IMR-90 (cell line): ENCODE measurements around the gene TTYH3. TPM values are rescaled to one million over a fixed set of nuclear protein-coding genes. Genes with fewer than 3 reads are reported as not detected.

Experiments used
- ATAC-seq: fragments of 200-7000 bp; cut with Tn5 transposase; 2 replicates; pipeline ENCODE4 v1.9.1; 2020; ENCODE audit warnings: low read depth, mild to moderate bottlenecking, moderate library complexity
- BruUV-seq: library from RNA; stranded (reverse); fragments of 400-500 nt; replicated peaks from 2 replicates; lab custom pipeline; 2021; lab: Mats Ljungman, UMichigan
- CTCF ChIA-PET: fragments of 300-600 bp; formaldehyde crosslinking; extraction: SDS; loops from one replicate; lab custom pipeline; 2021; ENCODE audit warnings: antibody characterized with exemption; lab: Yijun Ruan, JAX
- POLR2A ChIA-PET: fragments of 300-600 bp; sonication (Branson Sonifier 250); formaldehyde crosslinking; loops from one replicate; lab custom pipeline; 2022; ENCODE audit warnings: antibody characterized with exemption; ENCODE audit not compliant: unreplicated experiment; lab: Charles Lee
- DNase-seq: peaks from one replicate; pipeline ENCODE4 v3.0.0; 2013
- H2AFZ ChIP-seq: replicated peaks from 2 replicates; pipeline ENCODE3; 2013; ENCODE audit warnings: low read length, mild to moderate bottlenecking; ENCODE audit not compliant: poor library complexity
- H2AK5ac ChIP-seq: 2 replicates; pipeline ENCODE4 v1.6.1; 2013; ENCODE audit warnings: low read depth, low read length, inconsistent platforms
- H2AK9ac ChIP-seq: replicated peaks from 2 replicates; pipeline ENCODE3; 2013; ENCODE audit warnings: mild to moderate bottlenecking, low read depth, low read length, moderate library complexity; ENCODE audit not compliant: poor library complexity
- H2BK120ac ChIP-seq: 2 replicates; pipeline ENCODE4 v1.6.1; 2013; ENCODE audit warnings: low read depth, low read length, inconsistent platforms
- H2BK15ac ChIP-seq: 3 replicates; pipeline ENCODE4 v1.6.1; 2013; ENCODE audit warnings: low read depth, low read length, inconsistent platforms
- H2BK20ac ChIP-seq: 2 replicates; pipeline ENCODE4 v1.6.1; 2013; ENCODE audit warnings: low read depth, mild to moderate bottlenecking, inconsistent platforms, low read length, moderate library complexity
- H2BK5ac ChIP-seq: 2 replicates; pipeline ENCODE4 v1.6.1; 2013; ENCODE audit warnings: mild to moderate bottlenecking, low read depth, low read length, inconsistent platforms; ENCODE audit not compliant: poor library complexity, severe bottlenecking
- H3K14ac ChIP-seq: replicated peaks from 2 replicates; pipeline ENCODE4 v1.6.1; 2013; ENCODE audit warnings: low read depth, low read length, inconsistent platforms
- H3K18ac ChIP-seq: 2 replicates; pipeline ENCODE4 v1.6.1; 2013; ENCODE audit warnings: low read depth, low read length, control low read depth
- H3K23ac ChIP-seq: 2 replicates; pipeline ENCODE4 v1.6.1; 2013; ENCODE audit warnings: low read depth, low read length, inconsistent platforms
- H3K27ac ChIP-seq: 2 replicates; pipeline ENCODE4 v1.5.1; 2013; ENCODE audit warnings: mild to moderate bottlenecking, control low read depth, low read length; ENCODE audit not compliant: insufficient read depth
- H3K27me3 ChIP-seq: 2 replicates; pipeline ENCODE4 v1.6.1; 2013; ENCODE audit warnings: low read length; ENCODE audit not compliant: control insufficient read depth, insufficient read depth
- H3K36me3 ChIP-seq: 2 replicates; pipeline ENCODE4 v1.6.1; 2013; ENCODE audit warnings: low read length, mixed read lengths; ENCODE audit not compliant: control insufficient read depth, insufficient read depth
- H3K4ac ChIP-seq: 2 replicates; pipeline ENCODE4 v1.6.1; 2013; ENCODE audit warnings: low read depth, low read length, inconsistent platforms
- H3K4me1 ChIP-seq: 2 replicates; pipeline ENCODE4 v1.6.1; 2013; ENCODE audit warnings: low read length, mixed read lengths; ENCODE audit not compliant: control insufficient read depth, insufficient read depth
- H3K4me2 ChIP-seq: 2 replicates; pipeline ENCODE4 v1.6.1; 2013; ENCODE audit warnings: low read depth, mild to moderate bottlenecking, control low read depth, low read length, moderate library complexity
- H3K4me3 ChIP-seq: 2 replicates; pipeline ENCODE4 v1.5.1; 2013; ENCODE audit warnings: low read depth, mild to moderate bottlenecking, control low read depth, low read length, moderate library complexity; ENCODE audit not compliant: insufficient read depth
- H3K56ac ChIP-seq: 2 replicates; pipeline ENCODE4 v1.6.1; 2013; ENCODE audit warnings: low read length, inconsistent platforms; ENCODE audit not compliant: insufficient read depth; ENCODE audit errors: extremely low read depth
- H3K79me1 ChIP-seq, 2 experiments: 2 replicates each; pipeline ENCODE4 v1.6.1; 2013; ENCODE audit warnings: low read length in 2 of 2, inconsistent platforms in 1 of 2, low read depth in 1 of 2
- H3K9ac ChIP-seq: 2 replicates; pipeline ENCODE4 v1.6.1; 2013; ENCODE audit warnings: low read depth, low read length, control low read depth
- H3K9me1 ChIP-seq: 2 replicates; pipeline ENCODE4 v1.6.1; 2013; ENCODE audit warnings: low read length, inconsistent platforms; ENCODE audit not compliant: insufficient read depth
- H3K9me3 ChIP-seq: 2 replicates; pipeline ENCODE4 v1.6.1; 2013; ENCODE audit warnings: low read length; ENCODE audit not compliant: control insufficient read depth, insufficient read depth
- H4K20me1 ChIP-seq: 2 replicates; pipeline ENCODE4 v1.6.1; 2013; ENCODE audit warnings: low read length, inconsistent platforms; ENCODE audit not compliant: insufficient read depth
- H4K5ac ChIP-seq: 2 replicates; pipeline ENCODE4 v1.6.1; 2013; ENCODE audit warnings: mild to moderate bottlenecking, low read depth, low read length, control low read depth
- H4K8ac ChIP-seq, 2 experiments: 2 replicates each; pipeline ENCODE4 v1.6.1; 2013; ENCODE audit warnings: low read depth in 2 of 2, low read length in 2 of 2, control low read depth in 1 of 2, inconsistent platforms in 1 of 2
- H4K91ac ChIP-seq: 2 replicates; pipeline ENCODE4 v1.6.1; 2013; ENCODE audit warnings: low read depth, low read length, inconsistent platforms; ENCODE audit not compliant: insufficient read depth
- CEBPB ChIP-seq: IDR thresholded peaks from 2 replicates; pipeline ENCODE4 v1.6.1; 2012; ENCODE audit warnings: low read depth, low read length, improper control_type of control experiment
- CHD1 ChIP-seq: IDR thresholded peaks from 2 replicates; pipeline ENCODE4 v1.6.1; 2012; ENCODE audit warnings: low read depth, low read length, improper control_type of control experiment
- FOS ChIP-seq: fragments of 150-350 bp; IDR thresholded peaks from 2 replicates; pipeline ENCODE4 v1.6.1; 2016; ENCODE audit warnings: low read depth, low read length
- MAZ ChIP-seq: IDR thresholded peaks from 2 replicates; pipeline ENCODE4 v1.6.1; 2012; ENCODE audit warnings: low read depth, mild to moderate bottlenecking, low read length, improper control_type of control experiment, moderate library complexity, borderline replicate concordance
- WGBS, 2 experiments: methylation state at CpG; one replicate each; pipeline versions ENCODE4 v1.1.5 to v1.1.7; 2013; ENCODE audit warnings: missing lambda C conversion rate in 2 of 2; ENCODE audit not compliant: insufficient read length in 1 of 2; ENCODE audit errors: extremely low coverage in 2 of 2; 5-methylcytosine and 5-hydroxymethylcytosine counted together
- dilution Hi-C: fragments of 300-500 bp; cut with HindIII; formaldehyde crosslinking; loops from one replicate; pipeline ENCODE4 v1.14.3; 2018; ENCODE audit warnings: low sequenced_read_pairs; ENCODE audit not compliant: unreplicated experiment
- in situ Hi-C: fragments of 300-500 bp; cut with MboI; formaldehyde crosslinking; loops from 3 replicates; pipeline ENCODE4 v1.14.3; 2019; ENCODE audit warnings: low sequenced_read_pairs, inconsistent platforms, mixed read lengths
- intact Hi-C: fragments of 100-400 bp; cut with micrococcal nuclease; formaldehyde crosslinking; loops from 2 replicates; pipeline ENCODE4 v1.10.0; 2022
- polyA plus RNA-seq, 3 experiments: library from polyadenylated mRNA; depleted of rRNA; stranded (reverse); fragments of >200 nt; gene quantifications; 2 replicates each; pipeline ENCODE4 v1.2.3, GENCODE V29; 2012; ENCODE audit warnings: low replicate concordance in 1 of 3
- total RNA-seq: library from RNA; depleted of rRNA; stranded (reverse); fragments of >200 nt; gene quantifications from 2 replicates; pipeline ENCODE4 v1.2.3, GENCODE V29; 2012

Gene TTYH3
- total and polyA plus RNA-seq, 2 of the 4 experiments (the other 2 are of a cell fraction), result 5.6 to 82.6 TPM

DNA sequence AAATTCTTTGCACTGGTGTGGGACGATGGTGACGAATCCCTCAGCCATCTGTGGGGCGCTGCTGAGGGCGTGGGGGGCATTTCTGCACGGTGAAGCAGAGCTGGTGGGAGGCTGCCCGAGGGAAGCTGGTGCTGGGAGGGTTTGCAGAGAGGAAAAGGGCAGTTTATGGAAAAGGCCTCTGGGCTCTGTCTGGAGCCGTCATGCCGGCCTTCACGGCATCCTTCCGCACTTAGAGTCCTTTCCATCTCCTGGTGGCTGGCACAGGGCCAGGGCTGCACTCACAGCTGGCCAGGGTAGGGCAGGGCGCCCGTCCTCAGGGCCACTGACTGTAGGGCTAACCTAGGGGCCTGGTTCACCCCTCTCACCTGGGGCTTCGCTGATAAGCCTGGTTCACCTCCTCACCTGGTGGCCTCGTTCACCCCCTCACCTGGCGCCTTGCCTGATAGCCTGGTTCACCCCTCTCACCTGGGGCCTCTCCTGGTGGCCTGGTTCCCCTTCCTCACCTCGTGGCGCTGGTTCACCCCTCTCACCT, 55.6 kb downstream of the TTYH3 start:
- H3K14ac ChIP-seq, result peak overlapping the region; percentile 29; the same call in 1 of the 2 replicates
- peaks cover 9% of the 10 kb centered on the region; the same call in 1 of the 2 replicates for H3K27me3 ChIP-seq
- no peak overlapping the region; the same call in 1 of the 2 replicates for H3K27ac ChIP-seq
- ATAC-seq, result peak; percentile 66
- peak overlapping the region; percentile 15 for H2AK5ac ChIP-seq
- WGBS, 2 experiments, result 10% methylated on average over 12 of the region's 17 CpGs; no CpG with 5 or more reads in 1 of the 2 experiments
- no peak overlapping the region for H4K5ac ChIP-seq
- no peak overlapping the region for H2BK20ac ChIP-seq
- H4K20me1 ChIP-seq, result no peaks in the 10 kb centered on the region
- H3K56ac ChIP-seq, result no peak overlapping the region
- no peaks in the 10 kb centered on the region for H3K79me1 ChIP-seq
- no peak overlapping the region for H3K9ac ChIP-seq
- in situ Hi-C loops, result loop anchor here (25.0 kb wide), 1 partner anchor 475 kb away; no protein-coding TSS in a partner anchor
- peak; percentile 75 for DNase-seq
- H2BK15ac ChIP-seq, result no peak overlapping the region; the same call in 2 of the 3 replicates
- peaks cover 6% of the 10 kb centered on the region for H3K4me1 ChIP-seq
- peak overlapping the region; percentile 68 for H3K4me2 ChIP-seq
- H3K36me3 ChIP-seq, result no peaks in the 10 kb centered on the region
- no TSS peak for BruUV-seq
- TF ChIP-seq CEBPB (no peak), MAZ (peak; percentile 34; the same call in 1 of the 2 replicates), CHD1 (no peak), FOS (peak; percentile 56)
- peak overlapping the region; percentile 48 for H2AFZ ChIP-seq
- intact Hi-C loops, result no loop called here
- ChIA-PET POLR2A (no interaction called here), CTCF (no interaction called here)
- H4K8ac ChIP-seq, result peak overlapping the region; percentile 6 to 55; a peak in 2 of 4 replicates
- no peak overlapping the region for H2BK5ac ChIP-seq
- H3K9me3 ChIP-seq, result peaks cover 2% of the 10 kb centered on the region; the same call in 1 of the 2 replicates
- dilution Hi-C loops, result no loop called here
- peak overlapping the region; percentile 51; the same call in 1 of the 2 replicates for H3K4ac ChIP-seq
- no peak overlapping the region for H4K91ac ChIP-seq
- H3K9me1 ChIP-seq, result no peaks in the 10 kb centered on the region
- no peak overlapping the region for H3K23ac ChIP-seq
- H3K4me3 ChIP-seq, result no peak overlapping the region
- H2BK120ac ChIP-seq, result no peak overlapping the region
- H2AK9ac ChIP-seq, result peak overlapping the region; percentile 98
- H3K18ac ChIP-seq, result no peak overlapping the region
